Transverse colon (tissue), 4 donors: Measurements from ENCODE around the gene CBX8.

Experiments
- EP300 ChIP-seq: sonication (generic); formaldehyde crosslinking; IDR thresholded peaks from one replicate; pipeline ENCODE4 v1.6.1; 2017; ENCODE audit warnings: antibody characterized with exemption, low read depth
- POLR2A ChIP-seq: fragments of 450-650 bp; IDR thresholded peaks from one replicate; pipeline ENCODE4 v1.6.1; 2016; ENCODE audit warnings: antibody characterized with exemption, mild to moderate bottlenecking, moderate library complexity
- POLR2AphosphoS5 ChIP-seq, 3 donors: sonication (generic); formaldehyde crosslinking; IDR thresholded peaks; one replicate each; pipeline ENCODE4 v1.6.1; 2016; ENCODE audit warnings: antibody characterized with exemption in 3 of 3
- TF ChIP-seq, protein P1 (sequence below), 5 experiments: fragments of 200-600 bp in 3 of 5; fragments of 450-650 bp in 2 of 5; sonication (generic) in 3 of 5; IDR thresholded peaks; 1 replicate in 2 of 5; 2 replicates in 3 of 5; pipeline ENCODE4 v1.5.1; 2016 to 2017; ENCODE audit warnings: antibody characterized with exemption in 5 of 5, inconsistent platforms in 3 of 5, mild to moderate bottlenecking in 2 of 5, moderate library complexity in 1 of 5

DNA sequence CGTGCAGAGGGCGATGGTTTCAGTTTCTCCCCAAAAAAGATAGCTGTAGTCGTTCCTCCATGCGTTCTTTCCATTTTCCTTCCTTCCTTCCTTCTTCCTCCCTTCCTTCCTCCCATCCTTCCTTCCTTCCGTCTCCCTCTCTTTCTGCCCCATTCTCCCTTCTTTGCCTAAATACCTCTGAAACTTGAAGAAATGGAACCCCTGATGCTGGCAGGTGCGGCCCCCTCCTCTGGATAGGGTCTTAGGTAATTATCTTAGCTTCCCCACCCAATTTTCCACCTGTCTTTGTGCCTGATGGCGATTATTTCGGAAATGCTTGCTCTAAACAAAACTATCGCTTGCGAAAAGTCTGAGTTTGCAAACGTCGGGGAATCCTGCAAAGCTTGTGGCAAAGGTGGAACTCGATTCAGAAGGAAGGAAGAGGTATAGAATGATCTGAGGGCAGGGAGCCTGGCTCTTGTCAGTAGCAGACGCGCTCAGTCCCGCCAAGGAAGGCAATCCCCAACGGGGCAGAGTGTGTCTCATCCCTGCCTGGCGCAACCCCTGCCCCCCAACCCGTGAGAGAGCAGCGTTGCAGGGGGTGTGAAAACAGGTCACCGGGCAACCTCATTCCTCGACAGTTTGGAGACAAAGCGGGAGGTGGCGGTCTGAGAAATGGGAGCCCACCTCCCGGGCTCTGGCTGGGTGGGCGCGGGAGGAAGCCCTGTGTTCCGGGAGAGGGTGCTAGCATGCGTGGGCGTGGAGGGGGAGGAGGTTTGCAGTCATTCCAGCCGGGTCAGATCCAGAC, 2.9 kb upstream of the CBX8 start:
- TF ChIP-seq, protein P1, sequence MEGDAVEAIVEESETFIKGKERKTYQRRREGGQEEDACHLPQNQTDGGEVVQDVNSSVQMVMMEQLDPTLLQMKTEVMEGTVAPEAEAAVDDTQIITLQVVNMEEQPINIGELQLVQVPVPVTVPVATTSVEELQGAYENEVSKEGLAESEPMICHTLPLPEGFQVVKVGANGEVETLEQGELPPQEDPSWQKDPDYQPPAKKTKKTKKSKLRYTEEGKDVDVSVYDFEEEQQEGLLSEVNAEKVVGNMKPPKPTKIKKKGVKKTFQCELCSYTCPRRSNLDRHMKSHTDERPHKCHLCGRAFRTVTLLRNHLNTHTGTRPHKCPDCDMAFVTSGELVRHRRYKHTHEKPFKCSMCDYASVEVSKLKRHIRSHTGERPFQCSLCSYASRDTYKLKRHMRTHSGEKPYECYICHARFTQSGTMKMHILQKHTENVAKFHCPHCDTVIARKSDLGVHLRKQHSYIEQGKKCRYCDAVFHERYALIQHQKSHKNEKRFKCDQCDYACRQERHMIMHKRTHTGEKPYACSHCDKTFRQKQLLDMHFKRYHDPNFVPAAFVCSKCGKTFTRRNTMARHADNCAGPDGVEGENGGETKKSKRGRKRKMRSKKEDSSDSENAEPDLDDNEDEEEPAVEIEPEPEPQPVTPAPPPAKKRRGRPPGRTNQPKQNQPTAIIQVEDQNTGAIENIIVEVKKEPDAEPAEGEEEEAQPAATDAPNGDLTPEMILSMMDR (IDR thresholded peaks at IDR 0.05), result no peak
- TF ChIP-seq POLR2AphosphoS5 (IDR thresholded peaks at IDR 0.05) (no peak), EP300 (no peak), POLR2A (no peak)
